IPS-11a (cell line): ENCODE measurements around the gene SUSD4.

Experiments used
- H3K4me3 ChIP-seq: one replicate; pipeline ENCODE4 v1.5.1; 2013; ENCODE audit warnings: low read depth, low read length, control low read depth

The SUSD4 gene

DNA sequence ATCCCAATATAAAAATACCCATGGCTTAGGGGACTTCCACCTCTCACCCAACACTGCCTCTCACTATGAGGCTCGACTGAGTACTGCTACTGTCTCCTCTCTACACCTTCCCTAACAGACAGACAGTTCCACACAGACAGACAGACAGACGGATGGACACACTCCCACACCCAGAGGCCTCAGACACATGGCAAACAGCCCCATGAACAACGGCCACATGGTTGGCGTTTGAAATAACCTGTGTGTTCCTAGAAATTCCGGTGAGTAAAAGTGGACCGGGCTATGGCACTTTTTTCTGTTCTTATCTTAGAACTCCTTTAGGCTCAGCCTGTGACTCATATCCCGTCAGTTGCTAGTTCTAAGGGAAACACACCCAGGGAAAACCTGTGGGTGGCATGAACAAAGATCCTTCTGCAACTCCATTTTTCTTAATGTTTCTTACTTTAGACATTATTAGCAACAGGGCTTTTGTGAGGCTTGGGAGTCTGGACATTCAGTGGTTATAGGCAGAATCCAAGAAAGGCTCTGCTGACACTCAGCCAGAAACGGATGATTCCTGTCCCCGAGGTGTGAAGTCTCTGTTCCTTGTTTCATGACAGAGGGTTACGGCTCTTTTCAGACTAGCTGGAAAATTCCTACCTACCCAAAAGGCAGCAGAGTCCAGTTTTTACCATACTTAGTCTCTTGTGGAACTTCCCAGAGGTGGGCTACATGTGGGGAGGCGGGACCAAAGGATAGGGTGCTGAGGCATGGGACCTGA, 130.4 kb downstream of the SUSD4 start:
- no peak overlapping the region for H3K4me3 ChIP-seq

DNA sequence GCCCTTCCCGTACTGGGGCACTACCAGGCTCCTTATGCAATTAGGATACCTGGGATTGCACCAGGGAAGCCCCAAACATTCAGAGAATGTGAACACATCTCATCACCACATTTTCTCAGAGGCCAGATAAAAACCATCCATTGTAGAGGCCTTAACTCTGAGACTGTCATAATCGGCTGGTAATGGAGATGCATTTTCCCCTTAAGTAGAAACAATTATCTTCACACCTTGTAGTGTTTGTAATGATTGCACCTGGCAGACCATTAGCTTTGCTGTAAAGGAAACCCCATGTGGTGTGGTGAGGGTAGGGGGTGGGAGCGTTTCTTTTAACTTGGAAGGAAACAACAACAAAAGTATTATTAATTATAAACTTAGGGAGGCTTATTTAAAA, 131.0 kb downstream of the SUSD4 start:
- no peak overlapping the region for H3K4me3 ChIP-seq

- no peak overlapping the region for H3K4me3 ChIP-seq
Measured at GRCh38 chr1:223231581-223231980, 132.4 kb downstream of the SUSD4 start.

- no peak overlapping the region for H3K4me3 ChIP-seq
Measured at GRCh38 chr1:223231011-223231572, 132.9 kb downstream of the SUSD4 start.

- H3K4me3 ChIP-seq, result no peak overlapping the region
Measured at GRCh38 chr1:223230161-223230881, 133.7 kb downstream of the SUSD4 start.

- H3K4me3 ChIP-seq, result no peak overlapping the region
Measured at GRCh38 chr1:223229756-223230155, 134.2 kb downstream of the SUSD4 start.

GRCh38 chr1:223228931-223229528, 134.9 kb downstream of the SUSD4 start:
- H3K4me3 ChIP-seq, result no peak overlapping the region

GRCh38 chr1:223228201-223228600, 135.8 kb downstream of the SUSD4 start:
- H3K4me3 ChIP-seq, result no peak overlapping the region

DNA sequence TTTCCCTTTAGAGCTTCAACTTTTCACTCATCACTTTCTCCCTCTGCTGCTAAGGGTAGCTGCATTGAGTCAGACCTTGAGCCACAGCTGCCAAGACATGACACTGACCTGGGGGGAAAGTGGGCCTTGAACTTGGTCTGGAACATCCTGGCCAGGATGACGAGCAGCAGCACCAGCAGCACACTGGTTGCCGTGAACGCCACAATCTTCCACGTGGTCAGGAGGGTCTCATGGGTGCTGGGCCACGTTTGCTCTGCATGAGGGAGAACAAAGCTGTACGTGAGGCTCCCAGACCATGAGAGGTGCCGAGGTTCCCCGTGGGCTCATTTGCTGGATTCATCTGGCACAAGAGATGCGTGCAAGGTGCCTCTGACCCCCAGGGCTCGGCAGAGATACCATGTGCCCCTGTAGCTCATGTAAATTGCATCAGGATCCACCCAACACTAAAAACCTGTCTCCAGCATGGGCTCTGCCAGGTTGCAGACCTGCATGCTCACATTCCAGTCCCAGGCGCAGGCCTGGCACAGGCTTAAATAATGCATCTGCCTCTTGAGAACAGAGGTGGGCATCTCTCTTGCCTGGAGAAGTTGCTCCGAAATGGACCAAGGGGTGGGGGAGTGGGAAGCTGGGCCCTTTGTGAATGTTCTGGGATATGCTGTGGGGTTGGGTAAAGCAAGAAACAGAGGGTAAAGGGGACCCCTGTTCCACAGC, 136.3 kb downstream of the SUSD4 start:
- no peak overlapping the region for H3K4me3 ChIP-seq

- H3K4me3 ChIP-seq, result no peak overlapping the region
Measured at GRCh38 chr1:223227031-223227430, 136.9 kb downstream of the SUSD4 start.

- H3K4me3 ChIP-seq, result no peak overlapping the region
Measured at GRCh38 chr1:223226271-223226670, 137.7 kb downstream of the SUSD4 start.

DNA sequence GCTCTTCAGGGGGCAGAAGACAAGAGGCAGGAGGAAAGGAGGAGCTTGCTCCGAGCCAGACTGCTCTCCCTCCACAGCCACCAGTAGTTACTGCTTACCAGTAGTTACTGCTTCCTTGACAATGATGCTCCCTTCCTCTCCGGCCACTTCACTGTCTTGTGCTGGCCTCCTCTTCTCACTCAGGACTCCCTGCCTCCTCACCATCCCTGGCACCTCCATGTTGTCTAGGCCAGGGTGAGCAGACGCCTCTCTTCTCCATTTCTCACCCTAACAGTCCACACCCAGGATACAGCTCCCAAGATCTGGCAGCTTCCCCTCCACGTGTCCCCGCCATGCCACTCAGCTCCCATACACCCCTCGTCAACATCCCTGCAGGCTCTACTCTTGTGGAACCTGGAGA, 138.5 kb downstream of the SUSD4 start:
- no peak overlapping the region for H3K4me3 ChIP-seq

DNA sequence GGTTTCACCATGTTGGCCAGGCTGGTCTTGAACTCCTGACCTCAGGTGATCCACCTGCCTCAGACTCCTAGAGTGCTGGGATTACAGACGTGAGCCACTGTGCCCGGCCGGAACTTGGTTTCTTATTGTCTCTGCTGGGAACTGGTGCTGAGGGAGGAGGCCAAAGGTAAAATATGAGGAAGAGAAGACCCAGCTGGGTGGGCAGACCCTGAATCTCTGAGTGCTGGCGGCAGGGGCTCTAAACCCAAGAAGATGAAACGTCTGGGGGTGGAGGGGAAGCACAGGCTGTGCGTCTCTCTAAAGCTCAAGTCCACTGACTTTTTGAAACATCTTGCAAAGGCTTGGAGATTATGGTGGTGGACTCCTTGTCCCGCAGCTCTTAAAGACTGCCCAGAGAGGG, 138.9 kb downstream of the SUSD4 start:
- no peak overlapping the region for H3K4me3 ChIP-seq

DNA sequence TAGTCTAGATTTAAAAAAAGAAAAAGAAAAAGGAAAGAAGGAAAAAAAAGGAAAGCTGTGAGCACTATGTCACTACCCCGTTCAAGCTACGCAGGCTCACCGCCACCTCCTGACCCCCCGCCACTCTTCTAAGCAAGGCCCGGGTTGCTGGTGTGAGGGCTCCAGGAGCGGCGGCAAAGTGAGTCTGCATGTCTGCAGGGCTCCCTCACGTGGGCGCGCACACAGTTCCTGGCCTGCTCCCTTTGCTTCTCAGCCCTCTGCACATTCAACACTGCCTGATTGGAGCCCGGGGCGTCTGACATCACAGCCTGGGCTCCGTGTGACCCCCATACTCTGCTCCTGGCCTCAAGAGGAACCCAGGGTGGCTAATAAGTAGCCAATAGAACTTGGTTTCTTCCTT, 139.5 kb downstream of the SUSD4 start:
- no peak overlapping the region for H3K4me3 ChIP-seq

- no peak overlapping the region for H3K4me3 ChIP-seq
Measured at GRCh38 chr1:223223091-223223995, 140.6 kb downstream of the SUSD4 start.

DNA sequence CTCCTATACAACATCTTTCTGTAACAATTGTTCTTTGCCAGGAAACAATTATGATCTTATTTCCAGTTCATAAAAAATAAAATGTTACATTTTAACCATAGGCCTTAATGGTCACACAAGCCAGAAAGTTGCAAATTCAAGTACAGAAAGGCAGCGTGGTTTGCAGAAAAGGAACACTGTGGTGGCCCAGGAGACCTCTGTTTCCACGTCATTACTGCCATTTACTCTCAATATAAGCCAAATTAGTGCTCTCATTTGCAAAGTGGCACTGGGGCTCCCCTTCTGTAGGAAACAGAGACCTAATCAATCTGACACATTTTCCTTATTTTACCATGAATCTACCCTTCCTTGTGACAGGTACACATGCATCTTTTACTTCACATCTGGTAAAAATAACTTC, 141.6 kb downstream of the SUSD4 start:
- no peak overlapping the region for H3K4me3 ChIP-seq

- no peak overlapping the region for H3K4me3 ChIP-seq
Measured at GRCh38 chr1:223221686-223222085, 142.3 kb downstream of the SUSD4 start.

- no peak overlapping the region for H3K4me3 ChIP-seq
Measured at GRCh38 chr1:223219846-223220610, 143.9 kb downstream of the SUSD4 start.

DNA sequence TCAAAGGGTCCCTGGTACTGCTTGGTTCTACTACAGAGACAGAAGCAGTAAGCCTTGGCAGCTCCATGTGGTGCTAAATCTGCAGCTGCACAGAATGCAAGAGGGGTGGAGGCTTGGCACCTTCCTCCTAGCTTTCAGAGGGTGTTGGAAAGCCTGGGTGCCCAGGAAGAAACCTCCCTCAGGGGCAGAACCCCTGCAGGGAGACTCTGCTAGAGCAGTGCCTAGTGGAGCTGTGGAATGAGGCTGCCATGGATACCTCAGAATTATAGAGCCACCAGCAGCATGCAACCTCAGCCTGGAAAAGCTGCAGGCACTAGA, 144.7 kb downstream of the SUSD4 start:
- H3K4me3 ChIP-seq, result no peak overlapping the region

GRCh38 chr1:223217781-223218180, 146.2 kb downstream of the SUSD4 start:
- H3K4me3 ChIP-seq, result no peak overlapping the region
